ENCODE measurements around the gene KCNS3.
A peak's percentile ranks its signal among the peaks of the same experiment; 100 is the strongest.

KCNS3 gene

GRCh38 chr2:17878281-17879136 is at the start of gene KCNS3:
KCNS3 (plus strand) TSS chr2:17878667; CDS start chr2:17931009, 52,342 bp downstream.
- DNase-seq, result peak; percentile 83

- peak; percentile 91 for DNase-seq
These were observed 48.1 kb upstream of the KCNS3 start for GRCh38 chr2:17830053-17831034.

GRCh38 chr2:17835516-17835915 is 43.0 kb upstream of the KCNS3 start:
- no peak for DNase-seq

- DNase-seq, result no peak
These were observed 38.5 kb upstream of the KCNS3 start for GRCh38 chr2:17839959-17840358.

- no peak for DNase-seq
These were observed 35.0 kb upstream of the KCNS3 start for GRCh38 chr2:17843457-17843856.

GRCh38 chr2:17845806-17846205 is 32.7 kb upstream of the KCNS3 start:
- no peak for DNase-seq

- no peak for DNase-seq
These were observed 31.8 kb upstream of the KCNS3 start for GRCh38 chr2:17846676-17847075.

GRCh38 chr2:17847236-17847635 is 31.2 kb upstream of the KCNS3 start:
- no peak for DNase-seq

GRCh38 chr2:17849275-17849674 is 29.2 kb upstream of the KCNS3 start:
- DNase-seq, result no peak

GRCh38 chr2:17850151-17850550 is 28.3 kb upstream of the KCNS3 start:
- no peak for DNase-seq

- peak; percentile 78 for DNase-seq
These were observed 26.5 kb upstream of the KCNS3 start for GRCh38 chr2:17851731-17852585.

GRCh38 chr2:17853799-17854198 is 24.7 kb upstream of the KCNS3 start:
- no peak for DNase-seq

- DNase-seq, result no peak
These were observed 21.4 kb upstream of the KCNS3 start for GRCh38 chr2:17857021-17857420.

GRCh38 chr2:17858064-17858463 is 20.4 kb upstream of the KCNS3 start:
- DNase-seq, result no peak

GRCh38 chr2:17863539-17863938 is 14.9 kb upstream of the KCNS3 start:
- no peak for DNase-seq

- DNase-seq, result no peak
These were observed 13.8 kb upstream of the KCNS3 start for GRCh38 chr2:17864676-17865075.

GRCh38 chr2:17867133-17867532 is 11.3 kb upstream of the KCNS3 start:
- DNase-seq, result peak; percentile 48

GRCh38 chr2:17869128-17869527 is 9.3 kb upstream of the KCNS3 start:
- DNase-seq, result no peak

- DNase-seq, result no peak
These were observed 6.8 kb upstream of the KCNS3 start for GRCh38 chr2:17871639-17872038.

GRCh38 chr2:17873021-17873420 is 5.4 kb upstream of the KCNS3 start:
- DNase-seq, result no peak

GRCh38 chr2:17876590-17876989 is 1.9 kb upstream of the KCNS3 start:
- no peak for DNase-seq

GRCh38 chr2:17877811-17878280 is 621 bp upstream of the KCNS3 start:
- DNase-seq, result peak; percentile 65

All from DMS53 (cell line).